ENCODE data around the gene FADS1. TPM values are rescaled to one million over a fixed set of nuclear protein-coding genes. Genes with fewer than 3 reads are reported as not detected.
A peak's percentile ranks its signal among the peaks of the same experiment; 100 is the strongest.

The FADS1 gene
- total and polyA plus RNA-seq, 11 donors, result 14.3 to 72.6 (median 23.6) TPM

DNA sequence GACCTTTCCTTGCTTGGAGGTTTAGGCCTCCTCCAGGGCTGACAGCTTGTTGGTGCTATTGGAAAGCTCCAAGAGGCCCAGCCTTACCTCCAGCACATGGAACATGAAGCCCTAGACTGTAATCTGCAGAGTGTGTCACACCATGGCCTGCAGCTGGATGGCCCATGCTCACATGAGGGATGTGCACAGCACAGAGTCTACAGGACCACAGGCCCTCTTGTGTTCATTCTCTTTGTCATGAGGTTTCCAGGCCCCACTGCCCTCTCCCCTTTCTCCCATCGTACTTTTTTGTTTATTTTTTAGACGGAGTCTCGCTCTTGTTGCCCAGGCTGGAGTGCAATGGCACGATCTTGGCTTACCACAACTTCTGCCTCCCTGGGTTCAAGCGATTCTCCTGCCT is 10.0 kb downstream of the FADS1 start:
- no peaks in the 10 kb centered on the region for H3K9me3 ChIP-seq
- H3K4me1 ChIP-seq, result peaks cover 0 to 7% (median 0%) of the 10 kb centered on the region in 12 donors
- peaks cover 0 to 96% (median 75%) of the 10 kb centered on the region in 9 donors for H3K36me3 ChIP-seq
- H3K27me3 ChIP-seq, result no peaks in the 10 kb centered on the region
- DNase-seq, result no peak
- intact Hi-C loops (cut with DNase I), result no loop called here
- WGBS, 4 donors, result 91 to 96% (median 94%) methylated on average over 5 of the region's 5 CpGs
- no peak overlapping the region for H3K27ac ChIP-seq
- no peak for TF ChIP-seq POLR2A (IDR thresholded peaks at IDR 0.05)
- TF ChIP-seq, protein P1, sequence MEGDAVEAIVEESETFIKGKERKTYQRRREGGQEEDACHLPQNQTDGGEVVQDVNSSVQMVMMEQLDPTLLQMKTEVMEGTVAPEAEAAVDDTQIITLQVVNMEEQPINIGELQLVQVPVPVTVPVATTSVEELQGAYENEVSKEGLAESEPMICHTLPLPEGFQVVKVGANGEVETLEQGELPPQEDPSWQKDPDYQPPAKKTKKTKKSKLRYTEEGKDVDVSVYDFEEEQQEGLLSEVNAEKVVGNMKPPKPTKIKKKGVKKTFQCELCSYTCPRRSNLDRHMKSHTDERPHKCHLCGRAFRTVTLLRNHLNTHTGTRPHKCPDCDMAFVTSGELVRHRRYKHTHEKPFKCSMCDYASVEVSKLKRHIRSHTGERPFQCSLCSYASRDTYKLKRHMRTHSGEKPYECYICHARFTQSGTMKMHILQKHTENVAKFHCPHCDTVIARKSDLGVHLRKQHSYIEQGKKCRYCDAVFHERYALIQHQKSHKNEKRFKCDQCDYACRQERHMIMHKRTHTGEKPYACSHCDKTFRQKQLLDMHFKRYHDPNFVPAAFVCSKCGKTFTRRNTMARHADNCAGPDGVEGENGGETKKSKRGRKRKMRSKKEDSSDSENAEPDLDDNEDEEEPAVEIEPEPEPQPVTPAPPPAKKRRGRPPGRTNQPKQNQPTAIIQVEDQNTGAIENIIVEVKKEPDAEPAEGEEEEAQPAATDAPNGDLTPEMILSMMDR (IDR thresholded peaks at IDR 0.05), result no peak
- no peak overlapping the region for H3K4me3 ChIP-seq
- no peak for ATAC-seq

DNA sequence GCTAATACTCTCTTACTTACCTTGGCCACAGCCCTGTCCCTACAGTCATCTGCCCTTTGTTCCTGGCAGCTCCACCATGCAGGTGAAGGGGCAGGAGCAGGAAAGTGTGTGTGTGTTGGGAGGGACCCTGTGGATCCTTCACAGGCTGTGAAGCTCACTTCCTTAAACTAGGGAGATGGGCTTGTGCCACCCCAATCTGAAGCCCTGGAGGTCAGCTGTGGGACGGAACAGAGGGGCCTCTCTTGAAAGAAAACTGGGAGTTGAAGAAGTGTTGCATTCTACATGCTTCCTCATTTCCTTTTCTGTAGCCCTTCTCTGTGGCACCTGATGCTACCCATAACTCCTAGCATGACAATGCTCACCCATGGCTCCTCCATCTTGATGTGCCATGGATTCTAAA is 11.7 kb downstream of the FADS1 start:
- ATAC-seq (no peak), DNase-seq (no peak)
- H3K36me3 ChIP-seq, result peaks cover 0 to 82% (median 59%) of the 10 kb centered on the region in 9 donors
- TF ChIP-seq POLR2A (IDR thresholded peaks at IDR 0.05), result no peak
- TF ChIP-seq, protein P1 (IDR thresholded peaks at IDR 0.05), result no peak
- H3K4me3 ChIP-seq, result no peak overlapping the region
- H3K4me1 ChIP-seq, result peaks cover 0 to 7% (median 0%) of the 10 kb centered on the region in 12 donors
- H3K9me3 ChIP-seq, result no peaks in the 10 kb centered on the region
- H3K27ac ChIP-seq, result no peak overlapping the region
- intact Hi-C loops (cut with DNase I), result no loop called here
- WGBS, 4 donors, result 75 to 100% (median 98%) methylated on average over 1 of the region's 1 CpG
- H3K27me3 ChIP-seq, result no peaks in the 10 kb centered on the region

DNA sequence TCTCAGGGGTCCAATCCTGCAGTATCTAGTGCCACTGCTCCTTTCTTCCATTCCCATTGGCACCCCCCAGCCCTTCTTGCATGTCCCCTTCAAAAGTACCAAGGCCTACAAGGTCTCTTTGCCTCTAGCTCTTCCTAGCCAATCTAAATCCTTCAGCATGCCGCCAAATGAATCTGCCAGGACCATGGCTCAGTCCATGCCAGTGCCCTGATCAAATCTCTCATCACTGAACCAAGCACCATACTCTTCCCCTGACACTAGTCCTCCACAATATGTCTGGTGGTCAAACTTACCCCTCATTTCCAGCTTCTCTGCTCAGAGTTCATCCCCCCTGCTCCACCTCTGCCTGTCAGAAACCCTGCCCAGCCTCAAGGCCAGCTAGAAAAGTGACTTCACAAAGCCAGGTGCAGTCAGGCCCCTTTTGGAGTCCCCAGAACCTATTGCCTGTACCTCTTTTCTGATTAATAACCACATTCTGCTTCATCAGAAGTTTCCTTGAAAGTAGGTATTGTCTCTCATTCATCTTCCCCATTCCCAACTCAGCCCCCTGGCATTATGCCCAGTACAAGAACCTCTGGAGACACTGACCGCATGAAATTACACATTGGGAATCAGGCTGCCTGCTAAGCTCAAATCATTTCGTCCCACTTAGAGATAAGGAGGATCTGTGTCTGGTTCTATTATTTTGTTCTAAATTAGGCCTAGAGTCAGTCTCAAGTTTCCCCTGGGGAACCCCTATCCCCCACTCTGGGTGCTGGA is 12.7 kb downstream of the FADS1 start:
- Histone ChIP-seq H3K36me3 (peaks cover 0 to 75% (median 49%) of the 10 kb centered on the region in 9 donors), H3K4me1 (peaks cover 0 to 7% (median 0%) of the 10 kb centered on the region in 12 donors), H3K27ac (no peak overlapping the region), H3K27me3 (no peaks in the 10 kb centered on the region), H3K9me3 (no peaks in the 10 kb centered on the region), H3K4me3 (no peak overlapping the region)
- TF ChIP-seq, protein P1 (IDR thresholded peaks at IDR 0.05), result no peak
- TF ChIP-seq POLR2A (IDR thresholded peaks at IDR 0.05), result no peak
- intact Hi-C loops (cut with DNase I), result loop anchor here in 1 of 10 donors (5.0 kb wide), 1 partner anchor 148 kb away; the partner anchor contains the start of gene BEST1
- WGBS, 4 donors, result 55 to 63% (median 58%) methylated on average over 3 of the region's 3 CpGs
- ATAC-seq (no peak), DNase-seq (peak in 1 of 5 donors; percentile 15)

DNA sequence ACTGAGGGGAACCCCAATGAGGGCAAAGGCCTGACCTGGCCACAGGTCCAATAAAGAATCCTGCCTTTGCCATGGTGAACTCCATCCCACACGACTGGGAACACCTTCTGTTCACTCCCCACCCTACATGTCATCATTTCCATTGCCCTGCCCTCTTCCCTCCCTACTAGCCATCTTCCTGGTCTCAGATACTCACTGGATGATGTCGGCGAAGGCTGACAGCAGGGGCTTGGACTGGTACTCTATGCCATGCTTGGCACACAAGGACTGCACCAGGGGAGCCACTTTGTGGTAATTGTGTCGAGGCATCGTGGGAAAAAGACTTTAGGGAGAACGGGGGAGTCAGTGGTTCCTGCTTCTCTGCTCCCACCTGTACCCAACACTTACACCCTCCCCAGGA is 14.2 kb downstream of the FADS1 start:
- WGBS, 4 donors, result 88 to 93% (median 92%) methylated on average over 5 to 6 of the region's 6 CpGs
- no peak for DNase-seq
- peaks cover 0 to 10% (median 3%) of the 10 kb centered on the region in 12 donors for H3K4me1 ChIP-seq
- no peak overlapping the region for H3K4me3 ChIP-seq
- no peak for ATAC-seq
- H3K27me3 ChIP-seq, result no peaks in the 10 kb centered on the region
- TF ChIP-seq, protein P1 (IDR thresholded peaks at IDR 0.05), result no peak
- TF ChIP-seq POLR2A (IDR thresholded peaks at IDR 0.05), result no peak
- no peak overlapping the region for H3K27ac ChIP-seq
- peaks cover 0 to 63% (median 35%) of the 10 kb centered on the region in 9 donors for H3K36me3 ChIP-seq
- no peaks in the 10 kb centered on the region for H3K9me3 ChIP-seq
- intact Hi-C loops (cut with DNase I), result loop anchor here in 1 of 10 donors (5.0 kb wide), 1 partner anchor 150 kb away; the partner anchor contains the start of gene BEST1
